OCI-LY1 (cell line): ENCODE results near the gene AKT1.

Source experiments
- H2AFZ ChIP-seq: fragments of 200-600 bp; sonication (generic), shearing (Covaris generic); 2 replicates; pipeline ENCODE4 v1.6.0; 2014; ENCODE audit warnings: antibody characterized with exemption, mild to moderate bottlenecking, low read length
- H3F3A ChIP-seq: fragments of 200-600 bp; sonication (generic), shearing (Covaris generic); 2 replicates; pipeline ENCODE4 v1.6.0; 2014; ENCODE audit warnings: mild to moderate bottlenecking, antibody characterized with exemption, low read length, moderate library complexity; ENCODE audit not compliant: insufficient read depth
- H3K27ac ChIP-seq: fragments of 200-600 bp; sonication (generic); 2 replicates; pipeline ENCODE4 v1.5.1; 2014; ENCODE audit warnings: low read length, mixed run types, mild to moderate bottlenecking, low read depth; ENCODE audit not compliant: poor library complexity, severe bottlenecking
- H3K27me3 ChIP-seq: fragments of 200-600 bp; sonication (generic); 2 replicates; pipeline ENCODE4 v1.6.0; 2014; ENCODE audit warnings: antibody characterized with exemption, mild to moderate bottlenecking, low read length, moderate library complexity; ENCODE audit not compliant: insufficient read depth
- H3K36me3 ChIP-seq: fragments of 200-600 bp; sonication (generic); 2 replicates; pipeline ENCODE4 v1.6.1; 2014; ENCODE audit warnings: mild to moderate bottlenecking, antibody characterized with exemption, low read length, moderate library complexity, mixed read lengths; ENCODE audit not compliant: insufficient read depth
- H3K4me1 ChIP-seq: fragments of 200-600 bp; sonication (generic); 2 replicates; pipeline ENCODE4 v1.5.1; 2014; ENCODE audit warnings: mild to moderate bottlenecking, low read length, moderate library complexity; ENCODE audit not compliant: insufficient read depth, severe bottlenecking
- H3K4me2 ChIP-seq: fragments of 200-600 bp; sonication (generic), shearing (Covaris generic); 2 replicates; pipeline ENCODE4 v1.6.1; 2014; ENCODE audit warnings: low read length
- H3K4me3 ChIP-seq: fragments of 200-600 bp; sonication (generic); 2 replicates; pipeline ENCODE4 v1.5.1; 2014; ENCODE audit warnings: low read length, low read depth, mild to moderate bottlenecking, mixed read lengths; ENCODE audit not compliant: poor library complexity, severe bottlenecking
- H3K79me2 ChIP-seq: fragments of 200-600 bp; shearing (Covaris generic); 2 replicates; pipeline ENCODE4 v1.6.1; 2016; ENCODE audit warnings: mixed run types, low read length, mixed read lengths; ENCODE audit not compliant: insufficient read depth
- H3K9ac ChIP-seq: fragments of 200-600 bp; sonication (generic), shearing (Covaris generic); 2 replicates; pipeline ENCODE4 v1.6.1; 2014; ENCODE audit warnings: mild to moderate bottlenecking, low read length, mixed read lengths
- H3K9me2 ChIP-seq: fragments of 200-600 bp; sonication (generic), shearing (Covaris generic); 2 replicates; pipeline ENCODE4 v1.6.1; 2014; ENCODE audit warnings: low read depth, mild to moderate bottlenecking, low read length, mixed read lengths
- H3K9me3 ChIP-seq: fragments of 200-600 bp; shearing (Covaris generic); 2 replicates; pipeline ENCODE4 v1.6.1; 2014; ENCODE audit warnings: low read length, mixed read lengths
- H4K20me1 ChIP-seq: fragments of 200-600 bp; sonication (generic), shearing (Covaris generic); 2 replicates; pipeline ENCODE4 v1.6.0; 2016; ENCODE audit warnings: mild to moderate bottlenecking, low read length; ENCODE audit not compliant: insufficient read depth
- CTCF ChIP-seq: fragments of 200-600 bp; sonication (generic), shearing (Covaris generic); IDR thresholded peaks from 2 replicates; pipeline ENCODE4 v1.5.1; 2017; ENCODE audit warnings: mild to moderate bottlenecking, antibody characterized with exemption, low read length, moderate library complexity, mixed read lengths
- EZH2 ChIP-seq: fragments of 200-600 bp; sonication (generic), shearing (Covaris generic); IDR thresholded peaks from 2 replicates; pipeline ENCODE4 v1.8.0; 2017; ENCODE audit warnings: borderline replicate concordance, mixed run types, mild to moderate bottlenecking, antibody characterized with exemption, low read length, moderate library complexity, mixed read lengths

AKT1 gene

GRCh38 chr14:104750056-104750752 is 45.3 kb downstream of the AKT1 start:
- Histone ChIP-seq H3K9ac (no peak overlapping the region), H3F3A (no peaks in the 10 kb centered on the region), H3K4me1 (peaks cover 23% of the 10 kb centered on the region), H3K79me2 (peaks cover 21% of the 10 kb centered on the region), H3K9me2 (no peaks in the 10 kb centered on the region), H3K27ac (no peak overlapping the region), H4K20me1 (no peaks in the 10 kb centered on the region), H3K9me3 (peaks cover 7% of the 10 kb centered on the region; the same call in 1 of the 2 replicates), H3K27me3 (peaks cover 6% of the 10 kb centered on the region; the same call in 1 of the 2 replicates), H3K36me3 (peaks cover 8% of the 10 kb centered on the region), H2AFZ (no peak overlapping the region), H3K4me3 (no peak overlapping the region), H3K4me2 (no peak overlapping the region)
- TF ChIP-seq EZH2 (no peak), CTCF (no peak)

GRCh38 chr14:104749111-104749649 is 46.4 kb downstream of the AKT1 start:
- peaks cover 11% of the 10 kb centered on the region; the same call in 1 of the 2 replicates for H3K79me2 ChIP-seq
- H3K36me3 ChIP-seq, result no peaks in the 10 kb centered on the region; the same call in 1 of the 2 replicates
- H3K27ac ChIP-seq, result no peak overlapping the region
- H2AFZ ChIP-seq, result no peak overlapping the region
- H3K9ac ChIP-seq, result no peak overlapping the region
- H3K27me3 ChIP-seq, result peaks cover 6% of the 10 kb centered on the region; the same call in 1 of the 2 replicates
- H4K20me1 ChIP-seq, result no peaks in the 10 kb centered on the region
- TF ChIP-seq CTCF (no peak), EZH2 (no peak)
- no peaks in the 10 kb centered on the region for H3F3A ChIP-seq
- no peaks in the 10 kb centered on the region for H3K9me2 ChIP-seq
- H3K4me2 ChIP-seq, result no peak overlapping the region
- peaks cover 7% of the 10 kb centered on the region; the same call in 1 of the 2 replicates for H3K9me3 ChIP-seq
- H3K4me1 ChIP-seq, result peaks cover 12% of the 10 kb centered on the region
- no peak overlapping the region for H3K4me3 ChIP-seq

GRCh38 chr14:104747876-104748275 is 47.7 kb downstream of the AKT1 start:
- Histone ChIP-seq H3K27ac (no peak overlapping the region), H3K4me2 (no peak overlapping the region), H3K4me1 (peaks cover 5% of the 10 kb centered on the region), H3K36me3 (no peaks in the 10 kb centered on the region; the same call in 1 of the 2 replicates), H3K9me3 (peaks cover 7% of the 10 kb centered on the region; the same call in 1 of the 2 replicates), H3K9ac (no peak overlapping the region), H3K79me2 (no peaks in the 10 kb centered on the region), H4K20me1 (no peaks in the 10 kb centered on the region), H2AFZ (no peak overlapping the region), H3F3A (no peaks in the 10 kb centered on the region), H3K9me2 (no peaks in the 10 kb centered on the region), H3K27me3 (peaks cover 6% of the 10 kb centered on the region; the same call in 1 of the 2 replicates), H3K4me3 (no peak overlapping the region)
- TF ChIP-seq EZH2 (no peak), CTCF (no peak)
